SW 1271 (cell line): ENCODE data around the gene LOXHD1.

Source experiments
- DNase-seq, 2 experiments: peaks; one replicate each; lab custom pipeline; 2025; lab: John Stamatoyannopoulos, UW

The LOXHD1 gene

GRCh38 chr18:46574743-46575115 is 82.3 kb downstream of the LOXHD1 start:
- DNase-seq: no peak

GRCh38 chr18:46574000-46574742 is 82.8 kb downstream of the LOXHD1 start:
- no peak for DNase-seq

DNA sequence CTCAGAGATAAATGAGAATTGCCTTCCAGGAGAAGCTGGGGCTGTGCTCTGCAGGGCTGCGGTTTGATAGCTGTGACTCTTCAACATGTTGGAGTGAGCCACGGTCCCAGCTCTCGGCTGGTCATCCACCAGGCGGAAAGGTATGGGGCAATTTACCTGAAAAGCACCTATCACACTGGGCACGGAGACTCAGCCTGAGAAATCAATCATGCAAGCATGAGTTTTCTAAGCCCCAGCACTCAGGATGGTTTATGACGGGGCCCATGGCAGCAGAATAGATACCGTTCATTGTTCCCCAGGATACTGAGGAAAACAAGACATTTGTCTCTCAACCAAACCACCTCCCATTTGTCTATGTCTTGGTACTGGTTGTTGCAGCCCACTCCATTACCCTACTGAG is 83.9 kb downstream of the LOXHD1 start:
- no peak for DNase-seq

- no peak for DNase-seq
Observed at GRCh38 chr18:46571756-46572155, 85.3 kb downstream of the LOXHD1 start.

- DNase-seq: no peak
Observed at GRCh38 chr18:46570666-46571065, 86.4 kb downstream of the LOXHD1 start.

DNA sequence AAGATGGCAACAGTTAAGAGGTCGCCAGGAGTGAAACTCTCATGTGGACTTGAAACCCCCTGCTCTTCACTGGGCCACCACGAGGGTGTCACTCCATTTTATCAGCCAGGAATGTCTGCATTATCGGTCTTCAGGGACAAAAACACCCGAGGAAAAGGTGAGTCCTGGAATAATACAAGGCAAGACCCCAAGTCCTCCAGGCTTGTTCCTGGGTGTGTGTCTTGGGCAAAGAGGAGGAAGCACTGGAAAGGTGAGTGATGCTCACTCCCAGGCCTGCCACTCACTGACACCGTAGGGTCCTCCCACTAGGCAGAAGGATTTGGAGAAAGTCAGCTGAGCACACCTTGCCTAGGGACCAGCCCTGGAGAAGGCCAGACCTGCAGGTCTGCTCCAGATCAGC is 86.9 kb downstream of the LOXHD1 start:
- DNase-seq: no peak

- DNase-seq: no peak
Observed at GRCh38 chr18:46569211-46569610, 87.8 kb downstream of the LOXHD1 start.

DNA sequence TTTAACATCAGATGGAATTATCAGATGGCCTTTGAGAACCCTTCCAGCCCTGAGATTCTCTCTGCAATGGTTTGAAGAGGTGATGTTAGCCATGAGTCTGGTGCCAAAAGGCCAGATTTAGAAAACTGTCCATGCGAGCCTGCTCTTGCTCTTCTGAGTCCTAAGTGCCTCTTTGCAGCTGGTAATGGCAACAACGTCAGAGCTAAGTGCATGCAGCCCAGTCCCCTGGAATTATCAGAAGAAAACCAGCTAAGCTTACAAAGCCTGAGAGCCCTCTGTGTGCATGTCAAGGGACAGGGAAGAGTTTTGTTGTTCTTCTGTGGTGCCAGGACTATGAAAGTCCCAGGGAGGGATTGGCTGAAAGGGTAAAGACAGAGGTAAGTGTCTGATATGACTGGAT is 89.8 kb downstream of the LOXHD1 start:
- DNase-seq: no peak

- DNase-seq: no peak
Observed at GRCh38 chr18:46566111-46566510, 90.9 kb downstream of the LOXHD1 start.

DNA sequence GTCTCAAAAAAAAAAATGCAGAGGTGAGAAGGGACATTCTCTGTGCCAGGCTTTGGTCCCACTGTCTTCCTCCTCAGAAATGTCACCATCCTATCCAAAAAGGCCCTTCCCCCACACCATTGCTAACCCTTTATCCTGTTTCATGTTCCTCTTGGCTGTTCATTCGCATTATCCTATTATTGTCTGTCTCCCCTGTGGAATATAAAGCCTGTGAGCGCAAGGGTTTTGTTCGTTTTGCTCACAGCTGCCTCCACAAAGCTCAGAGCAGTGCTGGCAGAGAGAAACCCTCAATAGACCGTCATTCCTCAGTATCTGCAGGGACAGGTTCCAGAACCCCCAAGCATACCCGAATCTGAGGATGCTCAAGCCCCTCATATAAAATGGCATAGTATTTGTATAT is 91.8 kb downstream of the LOXHD1 start:
- DNase-seq: no peak

DNA sequence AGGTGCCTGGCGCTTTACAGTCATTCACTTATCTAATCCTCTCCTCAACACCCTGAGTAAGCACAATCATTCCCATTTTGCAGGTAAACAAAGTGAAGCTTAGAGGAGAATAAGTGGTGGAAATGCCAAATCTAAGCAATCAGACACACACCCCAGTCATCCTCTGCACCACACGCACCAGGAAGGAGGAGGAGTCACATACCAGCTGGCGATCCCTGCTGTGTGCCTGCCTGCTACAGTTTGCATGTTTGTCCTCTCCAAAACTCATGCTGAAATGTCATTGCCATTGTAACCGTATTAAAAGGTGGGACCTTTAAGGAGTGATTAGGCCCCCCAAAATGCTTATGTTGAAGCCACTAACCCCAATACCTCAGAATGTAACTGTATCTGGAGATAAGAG is 93.7 kb downstream of the LOXHD1 start:
- DNase-seq: no peak

GRCh38 chr18:46562674-46563192 is 94.3 kb downstream of the LOXHD1 start:
- no peak for DNase-seq

- no peak for DNase-seq
Observed at GRCh38 chr18:46560671-46561045, 96.4 kb downstream of the LOXHD1 start.

DNA sequence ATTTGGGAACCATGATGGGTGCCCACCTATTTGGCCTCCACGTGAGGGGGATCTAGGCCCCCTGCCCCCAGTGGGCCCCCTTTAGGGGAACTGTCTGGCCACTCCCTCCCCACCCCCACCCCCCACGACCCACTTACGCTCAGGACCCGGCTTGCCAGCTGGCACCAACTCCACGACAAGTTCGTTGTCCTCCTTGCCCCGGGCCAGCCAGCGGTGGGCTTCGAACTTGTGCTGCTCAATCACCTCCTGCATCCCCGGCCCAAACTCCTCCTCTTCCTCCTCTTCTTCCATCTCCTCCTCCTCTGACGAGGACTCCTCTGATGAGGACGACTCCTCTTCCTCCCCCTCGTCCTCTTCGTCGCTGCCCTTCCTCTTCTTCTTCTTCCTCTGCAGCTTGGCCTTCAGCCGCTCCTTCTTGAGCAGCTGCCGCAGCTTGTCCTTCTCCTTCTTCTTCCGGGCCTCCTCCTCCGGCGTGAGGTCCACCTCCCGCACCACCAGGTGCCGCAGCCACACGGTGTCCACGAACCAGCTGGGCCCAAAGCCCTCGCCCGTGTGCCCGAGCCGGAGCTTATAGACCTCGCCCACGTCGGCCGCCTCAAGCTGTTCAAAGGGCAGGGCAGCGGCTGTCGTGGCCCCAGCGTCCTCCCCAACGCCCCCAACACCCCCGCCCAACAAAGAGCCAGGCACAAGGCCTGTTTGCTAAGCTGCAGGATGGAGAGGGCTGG is 96.9 kb downstream of the LOXHD1 start:
- no peak for DNase-seq

- DNase-seq: no peak
Observed at GRCh38 chr18:46559296-46559695, 97.7 kb downstream of the LOXHD1 start.

DNA sequence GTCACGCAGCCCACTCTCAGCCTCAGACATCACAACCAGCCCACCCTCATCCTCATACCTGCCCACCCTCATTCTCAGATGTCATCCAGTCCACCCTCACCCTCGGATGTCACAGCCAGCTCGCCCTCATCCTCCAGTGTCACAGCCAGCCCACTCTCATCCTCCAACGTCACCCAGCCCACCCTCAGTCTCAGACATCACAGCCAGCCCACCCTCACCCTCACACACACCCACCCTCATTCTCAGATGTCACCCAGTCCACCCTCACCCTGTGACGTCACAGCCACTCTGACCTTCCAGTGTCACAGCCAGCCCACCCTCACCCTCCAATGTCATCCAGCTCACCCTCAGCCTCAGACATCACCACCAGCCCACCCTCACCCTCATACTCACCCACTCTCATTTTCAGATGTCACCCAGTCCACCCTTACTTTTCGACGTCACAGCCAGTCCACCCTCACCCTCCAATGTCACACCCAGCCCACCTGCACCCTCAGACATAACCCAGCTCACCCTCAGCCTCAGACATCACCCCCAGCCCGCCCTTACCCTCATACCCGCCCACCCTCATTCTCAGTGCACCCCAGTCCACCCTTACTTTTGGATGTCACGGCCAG is 100.3 kb downstream of the LOXHD1 start:
- no peak for DNase-seq

GRCh38 chr18:46555724-46556123 is 101.3 kb downstream of the LOXHD1 start:
- no peak for DNase-seq

- no peak for DNase-seq
Observed at GRCh38 chr18:46555213-46555612, 101.8 kb downstream of the LOXHD1 start.

DNA sequence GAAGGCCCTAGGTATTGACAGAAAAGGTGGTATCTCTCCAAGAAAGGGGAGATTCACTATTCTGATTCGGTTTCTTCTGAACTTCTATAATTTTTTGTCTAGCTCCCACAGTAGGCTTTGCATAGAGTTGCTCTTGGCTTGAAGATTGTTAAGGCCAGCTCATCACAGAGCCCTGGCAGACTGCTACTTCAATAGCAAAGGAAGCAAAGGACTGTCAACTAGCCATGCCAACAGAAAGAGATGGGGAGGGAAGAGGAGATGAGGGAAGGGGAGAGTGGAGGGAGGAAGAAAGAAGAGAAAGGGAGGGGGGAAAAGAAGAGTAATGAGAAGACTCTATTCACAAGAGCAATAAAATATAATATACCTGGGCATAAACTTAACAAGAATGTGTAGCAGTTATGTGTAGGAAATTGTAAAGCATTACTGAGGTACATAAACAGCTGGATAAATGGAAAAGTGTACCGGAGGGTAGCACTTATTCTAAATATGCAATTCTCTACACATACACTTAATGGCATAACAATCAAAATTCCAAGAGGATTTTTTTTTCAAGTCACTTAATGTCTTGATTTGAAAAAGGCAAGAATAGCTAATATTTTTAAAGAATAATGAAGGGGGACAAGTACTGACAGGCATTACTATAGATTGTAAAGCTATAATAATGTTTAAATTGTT is 102.5 kb downstream of the LOXHD1 start:
- no peak for DNase-seq

DNA sequence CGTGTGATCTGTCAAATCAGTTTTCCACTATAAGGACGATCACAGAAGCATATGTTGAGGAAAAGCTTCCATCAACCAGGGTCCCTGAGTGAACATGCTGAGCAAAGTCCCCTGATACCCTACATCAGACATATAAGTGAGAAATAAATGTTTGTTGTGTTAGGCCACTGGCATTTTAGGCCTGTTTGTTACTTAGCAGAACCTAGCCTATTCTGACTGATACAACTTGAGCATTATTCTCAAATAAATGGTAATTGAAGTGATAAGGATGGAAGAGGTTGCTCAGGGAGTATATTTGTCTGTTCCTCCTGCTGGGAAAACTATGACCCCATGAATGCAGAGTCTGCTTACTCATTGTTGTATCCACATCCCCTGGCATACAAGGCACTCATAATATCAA is 106.4 kb downstream of the LOXHD1 start:
- DNase-seq: no peak

DNA sequence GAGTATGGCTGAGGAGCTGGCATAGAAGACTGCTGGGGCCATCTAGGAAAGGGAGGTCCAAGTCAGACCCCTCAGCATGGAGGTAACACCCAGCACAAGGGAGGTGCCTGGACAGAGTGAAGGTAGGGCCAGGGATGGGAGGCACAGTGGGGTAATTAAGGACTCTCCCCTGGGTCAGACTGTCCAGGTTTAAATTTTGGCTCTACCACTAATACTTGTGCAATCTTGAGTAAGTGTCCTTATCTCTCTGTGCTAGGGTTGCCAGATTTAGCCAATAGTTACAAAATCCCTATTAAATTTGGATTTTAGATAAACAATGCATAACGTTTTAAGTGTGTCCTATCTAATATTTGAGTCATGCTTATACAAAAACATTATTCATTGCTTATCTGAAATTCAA is 109.5 kb downstream of the LOXHD1 start:
- DNase-seq: no peak

GRCh38 chr18:46546111-46546640 is 110.8 kb downstream of the LOXHD1 start:
- no peak for DNase-seq
